CMK (cell line): ENCODE measurements around the gene CES1.
"Not testable (repeated sequence)": the region's sequence is repeated elsewhere in the genome, so short reads cannot be mapped to it uniquely, and the experiment has no call there.

Experiments used
- DNase-seq: peaks from one replicate; pipeline ENCODE4 v3.0.0-alpha.2; 2010; ENCODE audit warnings: low read depth

Gene CES1

GRCh38 chr16:55832773-55833691, at the start of gene CES1:
Gene CES1, minus strand, starts transcription at chr16:55833096. Its CDS starts 41 bp downstream, at chr16:55833055.
- no peak for DNase-seq

- no peak for DNase-seq
Observed at GRCh38 chr16:55876854-55877253, 44.0 kb upstream of the CES1 start.

DNA sequence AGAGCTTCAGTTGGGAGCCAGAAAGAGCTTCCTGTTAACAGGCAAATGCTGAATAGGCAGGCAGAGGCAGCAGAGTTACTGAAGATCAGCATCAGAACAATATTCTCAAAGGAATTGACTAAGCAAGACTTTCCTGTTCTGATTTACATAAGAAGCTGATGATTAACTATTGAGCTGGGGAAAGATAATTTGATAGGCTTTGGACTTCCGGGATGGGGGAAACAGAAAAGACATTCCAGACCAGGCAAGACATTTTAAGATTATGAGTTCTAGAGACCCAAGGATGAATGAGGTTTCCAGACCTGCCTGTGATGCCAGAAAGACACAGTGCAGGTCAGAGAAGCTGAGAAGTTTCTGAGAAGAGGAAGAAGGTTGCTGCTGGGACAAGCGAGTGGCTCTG, 42.4 kb upstream of the CES1 start, which contains the start of gene CES5A:
CES5A (minus strand) TSS at position 101 of the 400 bp plus-strand sequence. CDS start 152 bp downstream, outside the sequence.
- no peak for DNase-seq

- DNase-seq: no peak
Observed at GRCh38 chr16:55873122-55873521, 40.2 kb upstream of the CES1 start.

- no peak for DNase-seq
Observed at GRCh38 chr16:55872130-55872529, 39.2 kb upstream of the CES1 start.

DNA sequence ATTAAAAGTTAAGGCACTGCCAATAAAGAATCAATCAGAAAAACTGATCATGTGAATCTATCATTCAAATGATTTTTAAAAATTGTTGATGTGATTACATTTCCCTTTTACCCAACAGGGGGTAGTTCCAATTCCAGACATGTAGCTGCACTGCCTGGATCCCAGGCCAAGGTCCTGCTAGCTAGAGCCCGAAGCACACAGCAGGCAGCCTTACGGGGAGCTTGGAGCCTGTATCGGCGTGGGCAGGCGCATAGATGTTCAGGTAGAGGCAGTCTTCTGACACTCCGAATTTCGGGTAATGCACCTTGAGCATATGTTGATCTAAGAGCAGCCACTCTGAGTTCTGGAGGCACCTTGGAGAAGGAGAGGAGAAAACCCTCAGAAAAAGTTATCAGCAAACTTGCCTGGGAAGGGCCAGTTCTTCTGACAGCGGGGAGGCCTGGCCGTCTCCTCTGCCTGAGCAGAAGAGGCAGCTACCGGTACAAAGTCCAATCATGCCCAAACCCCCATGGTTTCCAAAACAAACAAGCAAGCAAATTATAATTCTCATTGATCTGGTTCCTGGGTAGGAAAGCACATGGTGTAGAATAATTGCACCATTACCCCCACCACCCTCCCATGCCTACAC, 38.6 kb upstream of the CES1 start:
- no peak for DNase-seq

DNA sequence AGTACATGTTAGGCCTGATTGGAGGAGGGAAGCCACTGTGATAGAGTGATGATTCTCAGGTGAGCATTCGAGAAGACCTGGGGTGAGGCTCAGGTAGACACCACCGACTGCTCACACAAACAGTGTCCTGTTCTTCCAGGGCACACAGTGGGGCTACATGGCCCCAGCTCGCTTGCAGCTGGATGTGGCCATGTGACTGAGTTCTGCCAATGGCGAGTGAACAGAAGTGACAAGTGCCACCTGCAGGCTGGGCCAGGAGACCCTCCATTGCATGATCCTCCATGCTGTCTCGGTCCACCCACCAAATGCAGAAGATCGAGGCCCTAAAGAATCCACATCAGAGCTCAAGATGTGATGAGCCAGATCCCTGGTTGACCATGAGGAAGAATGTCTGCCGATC, 36.1 kb upstream of the CES1 start:
- DNase-seq: no peak

GRCh38 chr16:55868137-55868536, 35.2 kb upstream of the CES1 start:
- DNase-seq: no peak

DNA sequence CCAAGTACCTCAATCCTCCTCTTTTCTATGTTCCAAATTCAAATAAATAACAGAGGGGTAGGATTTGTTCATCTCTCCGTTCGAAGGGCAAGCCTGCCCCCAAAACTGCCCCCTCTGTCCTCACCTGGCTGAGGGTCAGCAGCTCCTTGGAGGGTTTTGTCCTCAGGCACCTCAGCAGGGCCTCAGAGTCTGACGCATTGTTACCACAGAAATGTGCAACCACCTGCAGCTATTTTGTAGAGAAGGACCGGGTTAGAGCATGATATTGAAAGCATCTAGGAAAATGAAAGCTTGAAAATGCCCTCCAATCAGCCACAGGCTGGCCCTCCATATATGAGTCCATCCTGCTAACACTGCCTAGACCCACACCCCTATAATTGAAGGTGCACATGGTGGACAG, 28.4 kb upstream of the CES1 start:
- DNase-seq: no peak

DNA sequence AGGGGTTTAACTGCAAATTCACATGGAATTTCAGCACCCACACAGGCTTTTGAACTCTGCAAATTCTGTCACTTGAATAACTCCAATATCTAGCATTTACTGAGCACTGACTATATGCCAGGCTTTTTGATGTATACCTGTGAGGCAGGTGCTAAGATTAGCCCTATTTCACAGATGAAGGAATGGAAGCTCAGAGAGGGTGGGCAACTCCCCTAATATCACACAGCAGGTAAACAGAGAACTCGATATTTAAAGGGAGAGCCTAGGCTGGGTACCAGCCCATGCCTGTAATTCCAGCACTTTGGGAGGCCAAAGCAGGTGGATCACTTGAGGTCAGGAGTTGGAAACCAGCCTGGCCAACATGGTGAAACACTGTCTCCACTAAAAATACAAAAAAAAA, 24.8 kb upstream of the CES1 start:
- DNase-seq: not testable (repeated sequence)

DNA sequence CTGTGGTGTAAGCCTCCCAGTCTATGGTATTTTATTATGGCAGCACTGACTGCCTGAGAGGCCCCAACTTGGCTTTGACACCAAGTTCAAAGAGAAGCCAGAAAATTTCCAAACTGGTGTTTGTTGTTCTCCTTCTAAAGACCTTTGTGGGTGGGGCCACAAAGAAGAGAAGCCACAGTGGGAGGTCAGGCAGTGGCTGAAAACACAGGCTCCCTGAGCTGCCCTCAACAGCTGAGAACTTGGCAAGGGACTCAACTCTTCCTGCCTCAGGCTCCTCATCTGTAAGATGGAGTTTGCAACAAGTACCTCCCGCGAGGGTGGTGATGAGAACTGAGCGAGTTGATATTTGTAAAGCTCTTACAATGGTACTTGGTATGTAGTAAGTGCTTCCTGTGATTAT, 24.1 kb upstream of the CES1 start:
- no peak for DNase-seq

- no peak for DNase-seq
Observed at GRCh38 chr16:55853114-55853513, 20.2 kb upstream of the CES1 start.

DNA sequence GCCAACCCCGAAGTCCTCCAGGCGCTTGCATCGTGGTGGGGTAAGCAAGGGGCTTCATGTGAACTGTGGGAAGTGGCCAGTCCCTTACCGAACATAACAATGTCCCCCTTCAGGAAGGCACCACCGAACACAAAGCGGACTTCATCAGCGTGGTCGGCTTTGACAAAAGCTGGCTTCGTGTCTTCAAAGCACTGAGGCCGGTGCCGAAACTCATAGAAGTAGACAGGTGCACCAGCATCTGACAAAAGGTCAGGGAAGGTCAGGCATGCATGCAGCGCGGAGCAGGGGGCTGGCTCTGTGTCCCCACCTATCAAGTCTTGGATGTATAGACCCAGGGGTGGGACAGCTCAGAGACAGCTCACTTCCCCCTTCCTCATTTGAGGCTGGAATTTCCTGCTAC, 16.6 kb upstream of the CES1 start:
- DNase-seq: no peak

DNA sequence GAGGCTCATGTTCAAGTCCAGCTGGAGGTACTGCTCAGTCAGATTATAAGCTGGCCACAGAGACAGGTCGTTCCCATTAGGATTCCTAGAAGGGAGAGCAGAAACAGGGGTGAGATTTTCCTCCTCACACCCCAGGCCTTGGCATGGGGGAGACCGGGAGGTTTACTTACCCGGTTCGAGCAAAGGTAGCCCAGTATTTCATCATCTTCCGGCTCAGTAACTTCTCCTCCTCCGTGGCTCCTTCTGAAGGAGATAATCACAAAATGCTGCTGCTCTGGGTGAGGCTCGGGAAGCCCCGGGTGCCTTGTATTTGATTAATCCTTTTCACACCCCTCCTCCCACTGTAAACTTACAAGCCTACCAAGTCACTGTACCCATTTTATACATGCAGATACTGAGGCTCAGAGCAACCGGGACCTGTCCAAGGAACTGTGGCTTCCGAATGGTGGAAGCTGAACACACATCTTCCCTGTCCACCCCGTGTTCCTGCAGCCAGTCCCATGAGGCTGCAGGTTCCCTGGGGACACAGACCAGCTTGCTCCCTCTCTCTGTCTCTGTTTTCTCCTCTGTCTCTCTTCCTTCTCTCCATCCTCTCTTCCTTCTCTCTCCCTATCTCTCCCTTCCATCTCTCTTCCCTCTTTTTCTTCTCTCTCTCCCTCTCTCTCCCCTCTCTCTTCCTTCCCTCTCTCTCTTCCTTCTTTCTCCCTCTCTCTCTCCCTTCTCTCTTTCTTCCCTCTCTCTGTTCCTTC, 13.9 kb upstream of the CES1 start:
- DNase-seq: no peak

GRCh38 chr16:55843105-55843395, 10.2 kb upstream of the CES1 start:
- DNase-seq: no peak

DNA sequence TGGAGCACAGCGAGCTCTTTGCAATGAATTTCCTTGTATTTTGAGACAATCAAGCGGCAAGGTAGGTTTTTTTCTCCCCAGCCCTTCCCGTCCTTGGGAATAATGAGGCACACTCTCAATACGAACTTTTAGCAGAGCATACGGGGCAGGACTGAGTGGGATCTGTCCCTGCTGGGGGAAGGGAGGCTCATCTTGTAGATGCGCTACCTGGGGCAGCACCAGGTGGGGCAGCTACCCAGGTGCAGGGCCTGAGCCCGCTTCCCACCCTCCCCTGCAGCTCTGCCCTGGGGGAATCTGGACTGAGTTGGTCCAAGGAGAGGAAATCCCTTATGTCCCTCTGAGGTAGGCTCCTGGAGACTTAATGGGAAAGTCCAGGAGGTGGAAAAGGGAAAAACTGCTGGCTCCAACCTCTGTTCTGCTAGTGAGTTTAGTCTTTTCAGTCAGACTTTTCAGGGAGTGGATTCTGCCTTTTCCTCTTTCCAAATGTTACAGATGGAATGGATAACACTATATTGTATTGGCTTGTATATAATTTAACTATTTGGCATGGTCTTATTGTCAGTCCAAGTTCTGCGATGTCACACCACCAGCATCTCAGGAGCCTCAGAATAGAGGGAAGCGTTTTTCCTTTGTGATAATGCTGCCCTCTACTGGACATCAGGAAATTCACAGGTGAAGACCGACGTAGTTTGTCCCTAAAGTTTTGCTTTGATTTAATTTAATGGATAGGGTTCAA, 9.6 kb upstream of the CES1 start:
- peak; percentile 14 for DNase-seq

DNA sequence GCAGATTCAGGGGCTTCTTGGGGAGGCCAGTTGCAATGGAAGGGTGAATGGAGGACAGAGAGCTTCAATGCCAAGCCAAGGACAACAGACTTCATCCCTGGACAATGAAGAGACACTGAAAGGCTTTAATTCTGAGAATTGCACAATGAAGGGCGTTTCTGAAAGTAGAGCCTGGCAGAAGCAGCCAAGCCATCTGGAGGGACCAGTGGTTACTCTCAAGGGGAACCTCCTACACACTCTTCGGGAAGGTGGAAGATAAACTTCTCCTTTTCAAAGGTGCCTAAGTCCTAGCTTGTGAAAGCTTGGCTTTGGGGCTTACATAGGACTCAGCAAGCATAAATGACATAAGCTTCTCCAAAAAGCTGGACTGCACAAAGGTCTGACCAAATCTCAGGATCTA, 6.2 kb upstream of the CES1 start:
- no peak for DNase-seq

DNA sequence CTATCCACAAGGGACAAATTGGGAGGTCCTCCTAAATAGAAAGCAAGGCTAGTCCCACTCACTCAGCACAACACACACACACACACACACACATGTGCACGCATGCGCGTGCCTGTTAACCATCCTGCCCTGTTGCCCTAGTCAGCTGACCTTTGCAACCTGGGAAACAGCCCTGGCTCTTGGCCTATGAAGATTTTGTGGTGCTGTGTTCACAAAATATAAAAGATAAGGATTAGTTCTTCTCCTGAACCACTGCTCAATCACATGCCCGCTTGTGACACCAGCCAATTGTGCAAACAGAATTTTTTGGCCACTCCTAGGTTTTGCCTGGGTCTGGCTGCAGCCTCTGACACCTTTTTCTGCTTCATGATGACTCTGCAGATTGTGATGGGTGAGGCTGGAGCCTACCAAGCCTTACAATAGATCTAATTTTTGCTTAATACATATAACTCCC, 3.3 kb upstream of the CES1 start:
- no peak for DNase-seq

GRCh38 chr16:55835581-55835980, 2.7 kb upstream of the CES1 start:
- no peak for DNase-seq

GRCh38 chr16:55835173-55835572, 2.3 kb upstream of the CES1 start:
- not testable (repeated sequence) for DNase-seq

DNA sequence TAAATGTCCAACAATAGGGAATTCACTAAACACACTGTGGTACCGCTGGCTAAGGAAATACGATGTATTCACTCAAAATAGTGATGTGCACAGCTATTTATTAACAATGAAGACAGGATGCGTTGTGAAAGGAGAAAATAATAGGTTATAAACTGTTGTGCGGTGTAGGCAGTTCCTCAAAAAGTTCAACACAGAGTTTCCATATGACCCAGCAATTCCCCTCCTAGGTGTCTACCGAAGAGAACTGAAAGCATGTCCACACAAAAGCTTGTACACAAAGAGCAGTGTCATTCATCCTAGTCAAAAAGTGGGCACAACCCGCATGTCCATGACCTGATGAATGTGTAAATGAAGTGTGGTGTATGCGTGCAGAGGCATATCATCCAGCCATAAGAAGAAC, 1.2 kb upstream of the CES1 start:
- no peak for DNase-seq

- DNase-seq: no peak
Observed at GRCh38 chr16:55832425-55832772, 497 bp downstream of the CES1 start.
